Neural crest cell (in vitro differentiated cells): ENCODE measurements around the gene MPO. TPM values are rescaled to one million over a fixed set of nuclear protein-coding genes. Genes with fewer than 3 reads are reported as not detected.

Experiments used
- DNase-seq: peaks from one replicate; pipeline ENCODE4 v3.0.0; 2021; ENCODE audit warnings: low read depth, mixed read lengths, low spot score
- H3K27ac Mint-ChIP-seq: one replicate; pipeline ENCODE4 v1.8.0; 2021; ENCODE audit warnings: mild to moderate bottlenecking, mixed read lengths; ENCODE audit not compliant: unreplicated experiment
- H3K27me3 Mint-ChIP-seq: 2 replicates; pipeline ENCODE4 v1.8.0; 2021; ENCODE audit warnings: low read depth, mild to moderate bottlenecking, mixed read lengths
- H3K36me3 Mint-ChIP-seq: 2 replicates; pipeline ENCODE4 v1.8.0; 2021; ENCODE audit warnings: low read depth, mild to moderate bottlenecking, mixed read lengths
- H3K4me1 Mint-ChIP-seq: 2 replicates; pipeline ENCODE4 v1.8.0; 2021; ENCODE audit warnings: mixed read lengths
- H3K4me3 Mint-ChIP-seq: one replicate; pipeline ENCODE4 v1.8.0; 2021; ENCODE audit warnings: mild to moderate bottlenecking, mixed read lengths
- H3K9me3 Mint-ChIP-seq: 2 replicates; pipeline ENCODE4 v1.8.0; 2021; ENCODE audit warnings: mixed read lengths
- CTCF ChIP-seq: fragments of 200-600 bp; sonication (generic); conservative IDR thresholded peaks from 2 replicates; pipeline ENCODE4 v1.5.0; 2021; ENCODE audit warnings: antibody characterized with exemption, mild to moderate bottlenecking
- total RNA-seq: library from RNA; stranded (reverse); gene quantifications from 2 replicates; pipeline ENCODE4 v1.2.1, GENCODE V29; 2021

Gene MPO
- total RNA-seq, 1 donor from 2014 or later, result not detected

- Mint-ChIP-seq H3K4me3 (no peak overlapping the region), H3K9me3 (no peaks in the 10 kb centered on the region), H3K27me3 (no peaks in the 10 kb centered on the region), H3K27ac (no peak overlapping the region), H3K4me1 (peaks cover 8% of the 10 kb centered on the region), H3K36me3 (peaks cover 2% of the 10 kb centered on the region)
- DNase-seq, result no peak
- no peak for TF ChIP-seq CTCF
These were observed 39.4 kb upstream of the MPO start for GRCh38 chr17:58320163-58320558.

GRCh38 chr17:58319173-58320162 lies 38.7 kb upstream of the MPO start:
- Mint-ChIP-seq H3K4me1 (peaks cover 8% of the 10 kb centered on the region), H3K4me3 (no peak overlapping the region), H3K27ac (no peak overlapping the region), H3K27me3 (no peaks in the 10 kb centered on the region), H3K36me3 (peaks cover 2% of the 10 kb centered on the region), H3K9me3 (no peaks in the 10 kb centered on the region)
- no peak for TF ChIP-seq CTCF
- DNase-seq, result no peak

GRCh38 chr17:58318627-58319172 lies 38.0 kb upstream of the MPO start:
- Mint-ChIP-seq H3K27me3 (no peaks in the 10 kb centered on the region), H3K9me3 (no peaks in the 10 kb centered on the region)

GRCh38 chr17:58318065-58318481 lies 37.3 kb upstream of the MPO start:
- no peaks in the 10 kb centered on the region for H3K27me3 Mint-ChIP-seq
- H3K9me3 Mint-ChIP-seq, result no peaks in the 10 kb centered on the region
- no peak for TF ChIP-seq CTCF
- H3K4me3 Mint-ChIP-seq, result no peak overlapping the region
- H3K4me1 Mint-ChIP-seq, result peaks cover 18% of the 10 kb centered on the region
- H3K36me3 Mint-ChIP-seq, result peaks cover 2% of the 10 kb centered on the region
- DNase-seq, result no peak
- H3K27ac Mint-ChIP-seq, result no peak overlapping the region

More at GRCh38 chr17:58318627-58319172, 38.0 kb upstream of the MPO start:
- Mint-ChIP-seq H3K27ac (no peak overlapping the region), H3K4me3 (no peak overlapping the region), H3K36me3 (peaks cover 2% of the 10 kb centered on the region), H3K4me1 (peaks cover 16% of the 10 kb centered on the region)
- DNase-seq, result no peak
- TF ChIP-seq CTCF, result no peak

- no peaks in the 10 kb centered on the region for H3K27me3 Mint-ChIP-seq
- no peak for DNase-seq
- no peaks in the 10 kb centered on the region for H3K9me3 Mint-ChIP-seq
- peak; percentile 75 for TF ChIP-seq CTCF
- H3K4me3 Mint-ChIP-seq, result no peak overlapping the region
- no peak overlapping the region for H3K27ac Mint-ChIP-seq
- H3K36me3 Mint-ChIP-seq, result peaks cover 2% of the 10 kb centered on the region
- H3K4me1 Mint-ChIP-seq, result peaks cover 21% of the 10 kb centered on the region
These were observed 36.8 kb upstream of the MPO start for GRCh38 chr17:58317421-58318064.
